RWPE2 (cell line): ENCODE measurements around the gene NFKBIB.
A peak's percentile ranks its signal among the peaks of the same experiment; 100 is the strongest.
"Not testable (repeated sequence)": the region's sequence is repeated elsewhere in the genome, so short reads cannot be mapped to it uniquely, and the experiment has no call there.

Source experiments
- ATAC-seq: fragments of 200-7000 bp; cut with Tn5 transposase; 3 replicates; pipeline ENCODE4 v1.9.1; 2021; ENCODE audit warnings: low read depth
- DNase-seq: peaks from one replicate; pipeline ENCODE4 v3.0.0-alpha.2; 2020; ENCODE audit warnings: low spot score
- H3K27ac ChIP-seq: fragments of 450-650 bp; 2 replicates; pipeline ENCODE4 v1.5.1; 2017; ENCODE audit warnings: mild to moderate bottlenecking; ENCODE audit not compliant: poor library complexity, severe bottlenecking
- H3K27me3 ChIP-seq: fragments of 250-450 bp; sonication (Bioruptor Pico); 2 replicates; pipeline ENCODE4 v1.5.1; 2021; ENCODE audit warnings: mild to moderate bottlenecking, moderate library complexity; ENCODE audit not compliant: insufficient read depth, poor library complexity, severe bottlenecking
- H3K36me3 ChIP-seq: fragments of 250-450 bp; sonication (Bioruptor Pico); 2 replicates; pipeline ENCODE4 v1.5.1; 2020; ENCODE audit warnings: low read depth, mild to moderate bottlenecking, moderate library complexity
- H3K4me1 ChIP-seq: fragments of 250-450 bp; sonication (Bioruptor Pico); 2 replicates; pipeline ENCODE4 v1.5.1; 2021; ENCODE audit warnings: mild to moderate bottlenecking, moderate library complexity; ENCODE audit not compliant: insufficient read depth, poor library complexity, severe bottlenecking
- H3K4me3 ChIP-seq: fragments of 250-450 bp; sonication (Bioruptor Pico); 2 replicates; pipeline ENCODE4 v1.5.1; 2021; ENCODE audit warnings: mild to moderate bottlenecking, moderate library complexity; ENCODE audit not compliant: severe bottlenecking
- H3K9me3 ChIP-seq: fragments of 250-450 bp; sonication (Bioruptor Pico); 2 replicates; pipeline ENCODE4 v1.5.1; 2021; ENCODE audit warnings: mild to moderate bottlenecking, moderate library complexity; ENCODE audit not compliant: severe bottlenecking
- TF ChIP-seq, protein P1 (sequence below): fragments of 450-650 bp; IDR thresholded peaks from one replicate; pipeline ENCODE4 v1.5.1; 2017; ENCODE audit warnings: mild to moderate bottlenecking, moderate library complexity; ENCODE audit not compliant: poor library complexity, severe bottlenecking

Gene NFKBIB

GRCh38 chr19:38869160-38869835 lies 30.5 kb upstream of the NFKBIB start:
- Histone ChIP-seq H3K9me3 (no peaks in the 10 kb centered on the region), H3K36me3 (no peaks in the 10 kb centered on the region), H3K4me3 (peak overlapping the region; percentile 24), H3K27ac (no peak overlapping the region), H3K4me1 (no peaks in the 10 kb centered on the region), H3K27me3 (no peaks in the 10 kb centered on the region)
- TF ChIP-seq, protein P1, sequence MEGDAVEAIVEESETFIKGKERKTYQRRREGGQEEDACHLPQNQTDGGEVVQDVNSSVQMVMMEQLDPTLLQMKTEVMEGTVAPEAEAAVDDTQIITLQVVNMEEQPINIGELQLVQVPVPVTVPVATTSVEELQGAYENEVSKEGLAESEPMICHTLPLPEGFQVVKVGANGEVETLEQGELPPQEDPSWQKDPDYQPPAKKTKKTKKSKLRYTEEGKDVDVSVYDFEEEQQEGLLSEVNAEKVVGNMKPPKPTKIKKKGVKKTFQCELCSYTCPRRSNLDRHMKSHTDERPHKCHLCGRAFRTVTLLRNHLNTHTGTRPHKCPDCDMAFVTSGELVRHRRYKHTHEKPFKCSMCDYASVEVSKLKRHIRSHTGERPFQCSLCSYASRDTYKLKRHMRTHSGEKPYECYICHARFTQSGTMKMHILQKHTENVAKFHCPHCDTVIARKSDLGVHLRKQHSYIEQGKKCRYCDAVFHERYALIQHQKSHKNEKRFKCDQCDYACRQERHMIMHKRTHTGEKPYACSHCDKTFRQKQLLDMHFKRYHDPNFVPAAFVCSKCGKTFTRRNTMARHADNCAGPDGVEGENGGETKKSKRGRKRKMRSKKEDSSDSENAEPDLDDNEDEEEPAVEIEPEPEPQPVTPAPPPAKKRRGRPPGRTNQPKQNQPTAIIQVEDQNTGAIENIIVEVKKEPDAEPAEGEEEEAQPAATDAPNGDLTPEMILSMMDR, result no peak
- DNase-seq, result no peak
- ATAC-seq, result no peak

DNA sequence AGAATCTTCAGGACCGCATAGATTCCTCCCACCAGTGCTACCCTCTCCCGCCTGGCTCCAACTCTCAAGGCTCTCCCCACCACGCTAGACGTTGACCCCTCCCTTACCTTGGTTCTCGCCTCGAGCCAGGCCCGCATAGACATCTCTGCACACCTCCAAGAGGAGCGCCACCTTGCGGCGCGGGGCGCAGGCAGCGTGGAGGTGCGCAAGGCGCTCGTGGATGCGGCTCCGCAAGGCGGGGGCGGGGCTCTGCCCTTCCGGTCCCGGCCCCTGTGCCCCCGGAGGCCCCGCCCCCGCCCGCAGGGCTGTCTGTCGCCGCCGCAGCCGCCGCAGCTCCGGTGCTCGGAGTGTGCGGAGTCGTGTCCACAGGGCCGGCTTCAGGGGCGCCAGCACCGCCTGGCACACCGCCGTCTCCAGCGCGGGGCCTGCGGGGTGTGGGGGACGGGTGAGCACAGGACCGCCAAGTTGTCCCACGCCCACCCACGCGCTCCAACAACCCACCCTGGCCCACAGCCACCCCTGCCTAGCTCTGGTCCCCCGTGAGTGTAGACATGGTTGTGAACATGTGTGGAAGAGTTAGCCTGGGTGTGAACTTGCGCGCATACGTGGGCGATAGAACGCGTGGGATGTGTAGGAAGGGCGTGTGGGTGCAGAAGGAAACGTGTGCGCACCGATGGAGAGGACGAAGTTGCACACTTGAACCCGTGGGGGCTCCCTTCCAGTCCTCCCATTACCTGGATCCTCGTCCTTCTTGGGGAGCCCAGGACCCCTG lies 29.7 kb upstream of the NFKBIB start:
- ATAC-seq, result peak; percentile 83
- H3K27ac ChIP-seq, result no peak overlapping the region
- no peak for DNase-seq

DNA sequence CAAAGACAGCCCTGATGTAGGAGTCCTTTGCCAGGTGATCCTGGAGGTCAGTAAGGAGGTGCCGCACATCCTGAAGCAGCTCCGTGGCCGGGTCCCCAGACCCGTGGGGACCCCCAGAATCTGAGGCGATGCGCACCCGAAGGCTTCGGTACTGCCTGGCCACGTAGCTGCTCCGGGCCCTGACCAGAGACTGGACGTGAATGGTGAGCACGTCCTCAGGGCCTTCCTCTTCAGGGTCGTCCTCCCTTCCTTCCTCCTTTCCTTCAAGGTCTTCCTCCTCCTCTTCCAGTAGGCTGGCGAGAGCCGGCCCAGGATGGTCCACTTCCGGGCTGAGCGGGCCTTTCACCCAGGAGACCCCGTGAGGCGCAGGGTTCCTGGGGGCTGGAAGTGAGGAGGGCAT lies 29.2 kb upstream of the NFKBIB start:
- no peaks in the 10 kb centered on the region for H3K4me1 ChIP-seq

More for the DNA sequence above, 29.7 kb upstream of the NFKBIB start:
- H3K27me3 ChIP-seq, result no peaks in the 10 kb centered on the region
- no peaks in the 10 kb centered on the region for H3K4me1 ChIP-seq
- TF ChIP-seq, protein P1, result peak; percentile 85
- no peaks in the 10 kb centered on the region for H3K36me3 ChIP-seq
- H3K9me3 ChIP-seq, result no peaks in the 10 kb centered on the region
- peak overlapping the region; percentile 24 for H3K4me3 ChIP-seq

GRCh38 chr19:38873400-38873799 lies 26.4 kb upstream of the NFKBIB start:
- H3K9me3 ChIP-seq, H3K4me1 ChIP-seq, H3K27ac ChIP-seq, H3K27me3 ChIP-seq, H3K4me3 ChIP-seq, H3K36me3 ChIP-seq, ATAC-seq, DNase-seq: not testable (repeated sequence)

More for the DNA sequence above, 29.2 kb upstream of the NFKBIB start:
- TF ChIP-seq, protein P1, result no peak
- Histone ChIP-seq H3K9me3 (no peaks in the 10 kb centered on the region), H3K27ac (no peak overlapping the region), H3K4me3 (no peak overlapping the region), H3K36me3 (no peaks in the 10 kb centered on the region), H3K27me3 (no peaks in the 10 kb centered on the region)
- DNase-seq, result no peak
- ATAC-seq, result no peak

DNA sequence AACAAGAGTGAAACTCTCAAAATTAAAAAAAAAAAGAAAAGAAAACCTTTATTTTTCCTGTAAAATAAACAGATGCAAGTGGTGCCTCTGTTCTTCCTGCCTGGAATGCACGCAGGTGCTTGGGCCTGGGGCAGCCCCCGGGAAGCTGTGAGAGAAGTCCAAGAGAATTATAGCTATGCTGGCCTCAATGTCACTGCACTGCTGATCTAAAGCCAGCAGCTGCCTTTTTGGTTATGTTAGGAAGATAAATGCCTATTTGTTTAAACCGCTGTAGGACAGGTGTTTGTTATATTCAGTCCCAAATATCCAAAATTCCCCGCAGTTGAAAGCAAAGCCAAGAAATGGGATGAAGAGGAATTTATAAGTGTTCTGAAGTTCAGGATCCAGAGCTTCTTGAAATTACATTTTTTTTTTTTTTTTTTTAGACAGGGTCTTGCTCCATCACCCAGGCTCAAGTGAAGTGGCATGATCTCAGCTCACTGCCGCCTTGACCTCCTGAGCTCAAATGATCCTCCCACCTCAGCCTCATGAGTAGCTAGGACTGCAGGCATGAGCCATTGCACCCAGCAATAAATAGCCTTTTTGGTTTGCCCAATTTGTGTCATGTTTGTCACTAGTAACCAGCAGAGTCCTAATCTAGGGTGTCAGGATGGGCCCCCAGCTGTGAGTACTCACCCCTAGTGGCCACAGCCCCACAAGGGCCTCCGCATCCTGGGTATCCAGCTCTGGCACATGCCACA lies 23.9 kb upstream of the NFKBIB start:
- Histone ChIP-seq H3K36me3 (no peaks in the 10 kb centered on the region), H3K27me3 (no peaks in the 10 kb centered on the region), H3K4me3 (no peak overlapping the region), H3K4me1 (peaks cover 4% of the 10 kb centered on the region), H3K27ac (no peak overlapping the region), H3K9me3 (no peaks in the 10 kb centered on the region)
- DNase-seq, result no peak
- TF ChIP-seq, protein P1, result no peak
- ATAC-seq, result no peak
